Measurements from ENCODE around the gene PRUNE2.
A peak's percentile ranks its signal among the peaks of the same experiment; 100 is the strongest.
"Not testable (repeated sequence)": the region's sequence is repeated elsewhere in the genome, so short reads cannot be mapped to it uniquely, and the experiment has no call there.

PRUNE2 gene

DNA sequence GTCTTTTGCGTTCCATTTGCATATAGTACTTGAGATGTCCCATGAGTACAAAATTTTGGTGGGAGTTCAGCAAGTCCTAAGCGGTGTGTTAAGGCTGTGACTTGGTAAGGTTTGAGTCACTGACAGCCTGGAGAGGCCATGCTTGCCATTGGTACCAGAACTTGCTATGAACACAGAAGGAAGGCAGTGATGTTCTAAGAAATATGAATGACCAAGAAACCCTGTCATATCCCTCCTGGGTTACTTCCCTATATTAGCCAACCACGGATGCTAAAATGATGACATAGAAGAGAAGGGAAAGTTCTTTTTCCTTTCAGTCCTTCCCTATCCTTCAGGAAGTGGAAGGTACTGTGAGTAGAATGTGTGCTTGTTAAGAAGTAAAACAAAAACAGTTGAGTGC lies 310.3 kb downstream of the PRUNE2 start:
- H3K9me3 ChIP-seq (ENCODE audit: insufficient read depth, low read depth, low read length) = no peaks in the 10 kb centered on the region
- 27% methylated on average over 2 of the region's 3 CpGs for WGBS
- peak overlapping the region; percentile 27 for H3K4me3 ChIP-seq (ENCODE audit: low read length)
- no peaks in the 10 kb centered on the region for H3K27me3 ChIP-seq (ENCODE audit: insufficient read depth, low read length)
- H3K9ac ChIP-seq (ENCODE audit: low read depth, low read length) = no peak overlapping the region
- H3K4me1 ChIP-seq (ENCODE audit: insufficient read depth, low read length) = peaks cover 44% of the 10 kb centered on the region
- H3K27ac ChIP-seq (ENCODE audit: low read depth, low read length) = peak overlapping the region; percentile 59; the same call in 1 of the 2 replicates
- H3K36me3 ChIP-seq (ENCODE audit: insufficient read depth, low read length) = no peaks in the 10 kb centered on the region

- Histone ChIP-seq H3K9me3 (ENCODE audit: insufficient read depth, low read depth, low read length) (no peaks in the 10 kb centered on the region), H3K27ac (ENCODE audit: low read depth, low read length) (peak overlapping the region; percentile 78; the same call in 1 of the 2 replicates), H3K4me1 (ENCODE audit: insufficient read depth, low read length) (peaks cover 44% of the 10 kb centered on the region), H3K36me3 (ENCODE audit: insufficient read depth, low read length) (no peaks in the 10 kb centered on the region), H3K27me3 (ENCODE audit: insufficient read depth, low read length) (no peaks in the 10 kb centered on the region), H3K4me3 (ENCODE audit: low read length) (peak overlapping the region; percentile 18), H3K9ac (ENCODE audit: low read depth, low read length) (no peak overlapping the region)
- 6% methylated on average over 2 of the region's 4 CpGs for WGBS
Measured at GRCh38 chr9:76594764-76595424, 311.0 kb downstream of the PRUNE2 start.

- Histone ChIP-seq H3K27ac (ENCODE audit: low read depth, low read length) (peak overlapping the region; percentile 78; the same call in 1 of the 2 replicates), H3K4me1 (ENCODE audit: insufficient read depth, low read length) (peaks cover 44% of the 10 kb centered on the region)
- not testable (repeated sequence) for H3K9me3 ChIP-seq (ENCODE audit: insufficient read depth, low read depth, low read length); H3K36me3 ChIP-seq (ENCODE audit: insufficient read depth, low read length); H3K4me3 ChIP-seq (ENCODE audit: low read length); H3K9ac ChIP-seq (ENCODE audit: low read depth, low read length); H3K27me3 ChIP-seq (ENCODE audit: insufficient read depth, low read length)
- 56% methylated on average over 4 of the region's 4 CpGs for WGBS
Measured at GRCh38 chr9:76593961-76594735, 311.8 kb downstream of the PRUNE2 start.

GRCh38 chr9:76592974-76593347 lies 313.0 kb downstream of the PRUNE2 start:
- H3K27me3 ChIP-seq (ENCODE audit: insufficient read depth, low read length) = no peaks in the 10 kb centered on the region
- peaks cover 44% of the 10 kb centered on the region for H3K4me1 ChIP-seq (ENCODE audit: insufficient read depth, low read length)
- H3K27ac ChIP-seq (ENCODE audit: low read depth, low read length) = peak overlapping the region; percentile 95; the same call in 1 of the 2 replicates
- no peaks in the 10 kb centered on the region for H3K36me3 ChIP-seq (ENCODE audit: insufficient read depth, low read length)
- WGBS = 17% methylated on average over 1 of the region's 2 CpGs
- H3K9ac ChIP-seq (ENCODE audit: low read depth, low read length) = no peak overlapping the region; the same call in 1 of the 2 replicates
- H3K4me3 ChIP-seq (ENCODE audit: low read length) = no peak overlapping the region
- H3K9me3 ChIP-seq (ENCODE audit: insufficient read depth, low read depth, low read length) = no peaks in the 10 kb centered on the region

DNA sequence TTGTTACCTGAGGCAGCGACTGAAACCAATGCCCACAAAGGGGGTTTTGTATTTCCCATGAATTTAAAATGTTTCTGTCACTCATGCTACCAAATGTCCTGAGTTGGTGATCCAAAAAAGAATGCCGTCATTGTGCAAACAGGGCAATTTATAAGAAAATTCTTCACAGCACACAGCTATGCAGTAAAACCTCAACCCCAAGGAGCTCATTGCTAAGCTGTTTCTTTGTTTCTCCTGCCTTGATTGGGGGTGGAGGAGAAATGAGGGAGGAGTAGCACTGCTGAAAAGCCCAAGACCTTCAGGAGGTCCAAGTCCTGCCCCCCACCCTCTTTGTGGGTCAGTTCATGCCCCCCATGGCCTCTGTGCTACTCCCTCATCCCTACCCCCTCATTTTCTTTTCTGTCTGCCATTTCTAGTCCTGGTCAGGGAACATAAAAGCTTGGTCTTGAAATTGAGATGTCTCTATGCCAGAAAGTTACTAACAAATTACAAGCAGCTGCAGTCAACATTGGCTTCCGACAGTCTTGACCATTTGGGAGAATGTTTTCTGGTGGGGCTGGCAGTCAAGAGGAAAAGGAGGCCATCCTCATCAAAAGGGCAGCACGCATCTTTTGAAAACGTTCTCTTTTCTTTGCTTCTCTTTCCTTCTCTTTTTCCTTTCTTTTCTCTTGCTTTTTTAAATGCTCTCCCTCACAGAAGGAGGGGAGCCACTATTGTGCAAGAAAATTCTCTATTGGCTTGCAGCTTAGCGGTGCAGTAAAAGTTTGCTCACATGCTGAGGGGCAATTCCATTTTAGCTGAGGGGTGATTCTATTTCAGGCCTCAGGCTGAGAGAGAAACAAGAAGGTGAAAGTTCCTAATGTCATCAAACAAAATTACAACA lies 313.6 kb downstream of the PRUNE2 start:
- Histone ChIP-seq H3K27ac (ENCODE audit: low read depth, low read length) (peak overlapping the region; percentile 95), H3K9ac (ENCODE audit: low read depth, low read length) (peak overlapping the region; percentile 44), H3K9me3 (ENCODE audit: insufficient read depth, low read depth, low read length) (no peaks in the 10 kb centered on the region), H3K36me3 (ENCODE audit: insufficient read depth, low read length) (no peaks in the 10 kb centered on the region), H3K4me1 (ENCODE audit: insufficient read depth, low read length) (peaks cover 44% of the 10 kb centered on the region), H3K27me3 (ENCODE audit: insufficient read depth, low read length) (no peaks in the 10 kb centered on the region), H3K4me3 (ENCODE audit: low read length) (peak overlapping the region; percentile 11; the same call in 1 of the 2 replicates)
- WGBS = 35% methylated on average over 6 of the region's 6 CpGs

DNA sequence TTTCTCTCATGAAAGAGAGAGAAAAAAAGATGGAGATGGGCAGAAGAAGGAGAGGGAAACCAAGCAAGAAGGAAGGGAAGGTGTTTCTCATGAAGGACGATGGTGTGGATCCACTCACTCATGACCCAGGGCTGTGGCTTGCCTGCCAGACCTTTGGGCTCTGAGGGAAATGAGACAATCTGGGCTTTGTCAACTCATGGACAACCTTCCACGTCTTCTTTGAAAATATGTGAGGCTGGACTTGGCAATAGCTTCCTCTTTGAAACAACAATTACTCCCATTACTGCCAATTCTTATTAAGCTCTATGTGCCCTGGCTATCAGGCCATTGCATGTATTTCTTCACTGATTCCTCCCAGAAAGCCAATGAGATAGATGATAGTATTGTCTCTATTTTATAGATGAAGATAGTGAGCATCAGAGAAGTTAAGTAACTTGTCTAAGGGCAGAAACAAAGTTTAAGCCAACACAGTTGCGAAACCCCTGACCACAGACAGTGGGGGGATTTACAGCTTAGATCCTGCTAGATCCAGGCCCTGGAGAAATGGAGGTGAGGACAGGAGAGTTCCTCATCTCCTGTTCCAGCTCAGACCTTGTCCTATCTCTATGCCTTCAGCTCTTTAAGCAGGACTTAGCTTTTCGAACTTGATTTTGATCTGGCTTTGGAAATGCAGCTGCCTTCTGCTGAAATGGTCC lies 314.5 kb downstream of the PRUNE2 start:
- Histone ChIP-seq H3K9me3 (ENCODE audit: insufficient read depth, low read depth, low read length) (no peaks in the 10 kb centered on the region), H3K27me3 (ENCODE audit: insufficient read depth, low read length) (no peaks in the 10 kb centered on the region), H3K4me3 (ENCODE audit: low read length) (no peak overlapping the region), H3K4me1 (ENCODE audit: insufficient read depth, low read length) (peaks cover 43% of the 10 kb centered on the region), H3K9ac (ENCODE audit: low read depth, low read length) (no peak overlapping the region), H3K36me3 (ENCODE audit: insufficient read depth, low read length) (no peaks in the 10 kb centered on the region), H3K27ac (ENCODE audit: low read depth, low read length) (peak overlapping the region; percentile 95; the same call in 1 of the 2 replicates)
- WGBS = 92% methylated on average over 4 of the region's 4 CpGs

- Histone ChIP-seq H3K4me3 (ENCODE audit: low read length) (no peak overlapping the region), H3K9me3 (ENCODE audit: insufficient read depth, low read depth, low read length) (no peaks in the 10 kb centered on the region), H3K27ac (ENCODE audit: low read depth, low read length) (no peak overlapping the region), H3K36me3 (ENCODE audit: insufficient read depth, low read length) (no peaks in the 10 kb centered on the region), H3K27me3 (ENCODE audit: insufficient read depth, low read length) (no peaks in the 10 kb centered on the region), H3K4me1 (ENCODE audit: insufficient read depth, low read length) (peaks cover 21% of the 10 kb centered on the region), H3K9ac (ENCODE audit: low read depth, low read length) (no peak overlapping the region)
Measured at GRCh38 chr9:76588316-76588715, 317.6 kb downstream of the PRUNE2 start.

- 84% methylated on average over 6 of the region's 6 CpGs for WGBS
- Histone ChIP-seq H3K9me3 (ENCODE audit: insufficient read depth, low read depth, low read length) (no peaks in the 10 kb centered on the region), H3K27me3 (ENCODE audit: insufficient read depth, low read length) (no peaks in the 10 kb centered on the region), H3K36me3 (ENCODE audit: insufficient read depth, low read length) (no peaks in the 10 kb centered on the region), H3K9ac (ENCODE audit: low read depth, low read length) (no peak overlapping the region), H3K27ac (ENCODE audit: low read depth, low read length) (no peak overlapping the region), H3K4me1 (ENCODE audit: insufficient read depth, low read length) (peaks cover 5% of the 10 kb centered on the region), H3K4me3 (ENCODE audit: low read length) (no peak overlapping the region)
Measured at GRCh38 chr9:76586390-76587314, 319.3 kb downstream of the PRUNE2 start.

- Histone ChIP-seq H3K36me3 (ENCODE audit: insufficient read depth, low read length) (no peaks in the 10 kb centered on the region), H3K27ac (ENCODE audit: low read depth, low read length) (no peak overlapping the region), H3K27me3 (ENCODE audit: insufficient read depth, low read length) (no peaks in the 10 kb centered on the region), H3K9me3 (ENCODE audit: insufficient read depth, low read depth, low read length) (no peaks in the 10 kb centered on the region), H3K4me3 (ENCODE audit: low read length) (no peak overlapping the region), H3K9ac (ENCODE audit: low read depth, low read length) (no peak overlapping the region), H3K4me1 (ENCODE audit: insufficient read depth, low read length) (no peaks in the 10 kb centered on the region)
- WGBS = 96% methylated on average over 6 of the region's 6 CpGs
Measured at GRCh38 chr9:76585487-76586389, 320.2 kb downstream of the PRUNE2 start.
